Large intestine (tissue), 3 donors: Measurements from ENCODE around the gene PLSCR3. TPM values are rescaled to one million over a fixed set of nuclear protein-coding genes. Genes with fewer than 3 reads are reported as not detected.
A peak's percentile ranks its signal among the peaks of the same experiment; 100 is the strongest.

Experiments
- DNase-seq, 2 donors: peaks; one replicate each; pipeline versions ENCODE4 v3.0.0 to v3.0.0-alpha.2; 2013
- H3K27ac ChIP-seq: one replicate; pipeline ENCODE4 v1.5.1; 2013; ENCODE audit warnings: low read length
- H3K27me3 ChIP-seq: 2 replicates; pipeline ENCODE4 v1.6.1; 2013; ENCODE audit warnings: low read length; ENCODE audit not compliant: control insufficient read depth, insufficient read depth
- H3K36me3 ChIP-seq: 2 replicates; pipeline ENCODE4 v1.6.1; 2013; ENCODE audit warnings: low read length; ENCODE audit not compliant: control insufficient read depth, insufficient read depth
- H3K4me1 ChIP-seq: one replicate; pipeline ENCODE4 v1.6.1; 2013; ENCODE audit warnings: low read length; ENCODE audit not compliant: control insufficient read depth, insufficient read depth
- H3K4me3 ChIP-seq: one replicate; pipeline ENCODE4 v1.5.1; 2013; ENCODE audit warnings: low read length
- H3K9me3 ChIP-seq: one replicate; pipeline ENCODE4 v1.6.1; 2013; ENCODE audit warnings: mild to moderate bottlenecking, low read depth, low read length, moderate library complexity; ENCODE audit not compliant: control insufficient read depth
- WGBS: methylation state at CpG from one replicate; pipeline ENCODE4 v1.1.5; 2013; ENCODE audit warnings: low lambda C conversion rate; ENCODE audit not compliant: insufficient coverage; 5-methylcytosine and 5-hydroxymethylcytosine counted together
- polyA plus RNA-seq: library from polyadenylated mRNA; unstranded; fragments of 120-200 nt; gene quantifications from one replicate; pipeline ENCODE4 v1.2.1, GENCODE V29; 2013

The PLSCR3 gene
- polyA plus RNA-seq, 1 donor: 16.9 TPM

DNA sequence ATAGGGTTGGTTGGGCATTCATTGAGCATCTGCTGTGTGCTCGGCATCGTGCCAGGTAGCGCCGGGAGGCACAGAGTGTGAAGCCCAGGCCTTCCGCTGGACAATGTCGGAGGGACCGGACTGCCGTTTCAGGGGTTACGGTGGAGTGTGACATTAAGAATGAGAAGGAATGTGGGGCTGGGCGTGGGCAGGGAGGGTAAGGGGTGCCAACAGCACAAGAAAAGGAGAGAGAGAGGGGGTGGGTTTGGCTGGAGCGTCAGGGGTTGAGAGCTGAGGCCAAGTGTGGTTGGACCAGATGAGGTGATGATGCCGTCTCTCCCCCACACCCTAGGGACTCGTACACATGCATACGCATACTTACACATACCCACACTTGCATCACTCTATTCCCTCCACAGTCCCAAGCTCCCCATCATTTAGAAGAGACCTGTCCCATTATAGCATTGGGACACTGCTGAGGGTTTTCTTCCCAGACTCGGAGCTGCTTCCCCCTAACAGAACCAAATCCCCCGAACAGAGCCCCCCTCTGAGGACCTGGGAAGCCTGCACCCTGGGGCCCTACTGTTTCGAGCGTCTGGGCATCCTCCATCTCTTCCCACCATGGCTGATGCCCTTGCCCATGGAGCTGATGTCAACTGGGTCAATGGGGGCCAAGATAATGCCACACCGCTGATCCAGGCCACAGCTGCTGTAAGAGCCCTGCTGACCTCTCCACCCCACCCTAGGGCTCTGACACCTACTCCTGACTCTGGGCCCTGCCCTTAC, 45.7 kb downstream of the PLSCR3 start:
- H3K4me1 ChIP-seq: peaks cover 31% of the 10 kb centered on the region
- H3K36me3 ChIP-seq: no peaks in the 10 kb centered on the region
- peaks cover 3% of the 10 kb centered on the region for H3K27me3 ChIP-seq
- no peak overlapping the region for H3K4me3 ChIP-seq
- no CpG with 5 or more reads among the region's 19 CpGs for WGBS
- DNase-seq: no peak
- no peak overlapping the region for H3K27ac ChIP-seq
- peaks cover 4% of the 10 kb centered on the region for H3K9me3 ChIP-seq

- Histone ChIP-seq H3K27me3 (peaks cover 6% of the 10 kb centered on the region), H3K4me3 (no peak overlapping the region), H3K9me3 (peaks cover 4% of the 10 kb centered on the region), H3K36me3 (no peaks in the 10 kb centered on the region), H3K27ac (no peak overlapping the region), H3K4me1 (peaks cover 27% of the 10 kb centered on the region)
- WGBS: no CpG with 5 or more reads among the region's 19 CpGs
- DNase-seq: peak in 1 of 2 donors; percentile 35
These were observed 46.5 kb downstream of the PLSCR3 start for GRCh38 chr17:7347630-7348477.

DNA sequence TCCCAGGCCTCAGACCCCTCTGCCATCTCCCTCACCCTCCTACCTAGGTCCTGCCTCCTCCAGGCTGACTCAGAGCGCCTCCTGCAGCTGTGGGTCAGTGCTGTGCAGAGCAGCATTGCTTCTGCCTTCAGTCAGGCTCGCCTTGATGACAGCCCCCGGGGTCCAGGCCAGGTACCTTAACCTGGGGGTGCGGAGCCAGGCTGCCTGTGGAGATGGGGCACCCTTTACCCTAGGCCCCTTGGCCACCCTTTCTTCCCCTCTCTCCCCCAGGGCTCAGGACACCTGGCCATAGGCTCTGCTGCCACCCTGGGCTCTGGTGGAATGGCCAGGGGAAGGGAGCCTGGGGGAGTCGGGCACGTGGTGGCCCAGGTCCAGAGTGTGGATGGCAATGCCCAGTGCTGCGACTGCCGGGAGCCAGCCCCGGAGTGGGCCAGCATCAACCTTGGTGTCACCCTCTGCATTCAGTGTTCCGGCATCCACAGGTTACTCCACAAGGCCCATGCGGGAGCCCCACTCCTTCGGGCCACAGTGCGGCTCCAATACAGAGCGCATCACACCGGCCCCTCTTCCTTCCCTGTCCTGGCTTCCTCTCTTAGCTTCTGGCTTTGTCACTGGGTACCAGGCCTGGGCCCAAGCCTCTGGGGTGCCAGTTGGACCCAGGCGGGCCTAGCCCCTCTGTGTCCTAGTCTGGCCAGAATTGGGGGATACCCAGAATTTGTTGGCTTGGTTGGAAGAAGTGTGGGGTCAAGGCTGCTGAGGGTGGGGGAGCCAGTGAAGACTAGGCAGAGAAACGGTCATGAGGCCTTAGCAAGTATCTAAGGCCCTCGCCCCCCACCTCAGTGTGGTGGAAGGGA, 47.3 kb downstream of the PLSCR3 start:
- H3K27me3 ChIP-seq: peaks cover 8% of the 10 kb centered on the region
- no CpG with 5 or more reads among the region's 18 CpGs for WGBS

DNA sequence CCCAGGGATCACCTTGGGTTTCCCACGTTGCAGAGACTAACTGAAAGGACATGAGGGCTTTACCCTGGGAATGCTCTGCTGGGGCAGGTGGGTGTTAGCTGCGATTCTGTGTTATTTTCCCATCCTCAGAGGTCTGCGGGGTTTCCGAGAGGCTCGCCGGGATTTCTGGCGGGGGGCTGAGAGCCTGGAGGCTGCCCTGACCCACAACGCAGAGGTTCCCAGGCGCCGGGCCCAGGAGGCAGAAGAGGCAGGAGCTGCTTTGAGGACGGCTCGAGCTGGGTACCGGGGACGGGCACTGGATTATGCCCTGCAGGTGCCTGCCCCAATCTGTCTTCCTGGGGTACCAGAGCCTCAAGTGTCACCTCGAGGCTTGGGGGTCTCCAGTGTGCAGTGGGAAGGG, 51.1 kb downstream of the PLSCR3 start:
- no peaks in the 10 kb centered on the region for H3K9me3 ChIP-seq
- no peak overlapping the region for H3K4me3 ChIP-seq
- peaks cover 8% of the 10 kb centered on the region for H3K4me1 ChIP-seq
- WGBS: no CpG with 5 or more reads among the region's 15 CpGs
- no peak for DNase-seq
- H3K36me3 ChIP-seq: no peaks in the 10 kb centered on the region
- H3K27me3 ChIP-seq: peaks cover 12% of the 10 kb centered on the region
- H3K27ac ChIP-seq: no peak overlapping the region

More for the DNA sequence above, 47.3 kb downstream of the PLSCR3 start:
- H3K27ac ChIP-seq: no peak overlapping the region
- no peak overlapping the region for H3K4me3 ChIP-seq
- no peaks in the 10 kb centered on the region for H3K36me3 ChIP-seq
- H3K9me3 ChIP-seq: peaks cover under 1% of the 10 kb centered on the region
- H3K4me1 ChIP-seq: peaks cover 22% of the 10 kb centered on the region
- no peak for DNase-seq

- H3K27ac ChIP-seq: no peak overlapping the region
- no peak for DNase-seq
- no peaks in the 10 kb centered on the region for H3K36me3 ChIP-seq
- H3K4me1 ChIP-seq: peaks cover 4% of the 10 kb centered on the region
- no CpG with 5 or more reads among the region's 13 CpGs for WGBS
- H3K9me3 ChIP-seq: no peaks in the 10 kb centered on the region
- no peak overlapping the region for H3K4me3 ChIP-seq
- peaks cover 12% of the 10 kb centered on the region for H3K27me3 ChIP-seq
These were observed 52.5 kb downstream of the PLSCR3 start for GRCh38 chr17:7341842-7342241.

GRCh38 chr17:7340179-7340578, 54.1 kb downstream of the PLSCR3 start:
- no peak for DNase-seq
- Histone ChIP-seq H3K27ac (no peak overlapping the region), H3K4me1 (no peaks in the 10 kb centered on the region), H3K27me3 (peaks cover 13% of the 10 kb centered on the region), H3K4me3 (no peak overlapping the region), H3K9me3 (no peaks in the 10 kb centered on the region), H3K36me3 (no peaks in the 10 kb centered on the region)
- no CpG with 5 or more reads among the region's 2 CpGs for WGBS

Other genes starting within 250 kb of the PLSCR3 start
- 5.7 TPM for gene ASGR1, start 215.2 kb downstream of the PLSCR3 start, polyA plus RNA-seq
- 16.7 TPM for gene DLG4, start 174.7 kb downstream of the PLSCR3 start, polyA plus RNA-seq
- gene ACADVL, start 174.6 kb downstream of the PLSCR3 start, polyA plus RNA-seq: 490 TPM
- gene DVL2, start 160.0 kb downstream of the PLSCR3 start, polyA plus RNA-seq: 44.5 TPM
- gene PHF23, start 155.1 kb downstream of the PLSCR3 start, polyA plus RNA-seq: 45.4 TPM
- 724 TPM for gene GABARAP, start 152.1 kb downstream of the PLSCR3 start, polyA plus RNA-seq
- gene CTDNEP1, start 142.8 kb downstream of the PLSCR3 start, polyA plus RNA-seq: 124 TPM
- 45.8 TPM for gene ELP5, start 142.3 kb downstream of the PLSCR3 start, polyA plus RNA-seq
- gene CLDN7, start 132.0 kb downstream of the PLSCR3 start, polyA plus RNA-seq: 250 TPM
- 1.1 TPM for gene SLC2A4, start 112.8 kb downstream of the PLSCR3 start, polyA plus RNA-seq
- 2.8 TPM for gene YBX2, start 99.9 kb downstream of the PLSCR3 start, polyA plus RNA-seq
- gene EIF5A, start 86.9 kb downstream of the PLSCR3 start, polyA plus RNA-seq: 263 TPM
- gene GPS2, start 79.2 kb downstream of the PLSCR3 start, polyA plus RNA-seq: 53.0 TPM
- gene NEURL4, start 65.2 kb downstream of the PLSCR3 start, polyA plus RNA-seq: 28.7 TPM
- 12.2 TPM for gene ACAP1, start 58.0 kb downstream of the PLSCR3 start, polyA plus RNA-seq
- gene KCTD11, start 42.4 kb downstream of the PLSCR3 start, polyA plus RNA-seq: 8.2 TPM
- 0.04 TPM for gene TMEM95, start 39.4 kb downstream of the PLSCR3 start, polyA plus RNA-seq
- gene TNK1, start 13.4 kb downstream of the PLSCR3 start, polyA plus RNA-seq: 7.4 TPM
- 187 TPM for gene TMEM256, start 9.6 kb upstream of the PLSCR3 start, polyA plus RNA-seq
- gene NLGN2, start 13.3 kb upstream of the PLSCR3 start, polyA plus RNA-seq: 12.9 TPM
- gene SPEM1, start 25.8 kb upstream of the PLSCR3 start, polyA plus RNA-seq: not detected
- not detected for gene SPEM2, start 31.1 kb upstream of the PLSCR3 start, polyA plus RNA-seq
- not detected for gene SPEM3, start 34.3 kb upstream of the PLSCR3 start, polyA plus RNA-seq
- 7.5 TPM for gene TMEM102, start 40.9 kb upstream of the PLSCR3 start, polyA plus RNA-seq
- gene FGF11, start 45.0 kb upstream of the PLSCR3 start, polyA plus RNA-seq: 1.3 TPM
- 7.4 TPM for gene CHRNB1, start 50.5 kb upstream of the PLSCR3 start, polyA plus RNA-seq
- 65.6 TPM for gene ZBTB4, start 85.1 kb upstream of the PLSCR3 start, polyA plus RNA-seq
- 0.52 TPM for gene SLC35G6, start 86.9 kb upstream of the PLSCR3 start, polyA plus RNA-seq
- 98.7 TPM for gene POLR2A, start 89.8 kb upstream of the PLSCR3 start, polyA plus RNA-seq
- 32.7 TPM for gene TNFSF12, start 154.5 kb upstream of the PLSCR3 start, polyA plus RNA-seq
- 23.4 TPM for gene TNFSF13, start 164.2 kb upstream of the PLSCR3 start, polyA plus RNA-seq
- 47.7 TPM for gene SENP3, start 167.4 kb upstream of the PLSCR3 start, polyA plus RNA-seq
- gene CD68, start 185.1 kb upstream of the PLSCR3 start, polyA plus RNA-seq: 512 TPM
- 105 TPM for gene MPDU1, start 189.3 kb upstream of the PLSCR3 start, polyA plus RNA-seq
- gene SOX15, start 195.6 kb upstream of the PLSCR3 start, polyA plus RNA-seq: 2.0 TPM
- gene FXR2, start 220.4 kb upstream of the PLSCR3 start, polyA plus RNA-seq: 28.2 TPM
- 327 TPM for gene SAT2, start 233.3 kb upstream of the PLSCR3 start, polyA plus RNA-seq
- 23.6 TPM for gene SHBG, start 235.6 kb upstream of the PLSCR3 start, polyA plus RNA-seq